Measurements from ENCODE around the gene ZNF804B. TPM values are rescaled to one million over a fixed set of nuclear protein-coding genes. Genes with fewer than 3 reads are reported as not detected.

Gene ZNF804B
- polyA plus RNA-seq, 3 donors = 0.20 to 0.40 (median 0.21) TPM

GRCh38 chr7:88806280-88807037 is 47.0 kb downstream of the ZNF804B start:
- no peak for DNase-seq (ENCODE audit: extremely low read depth in 1 of 11, low read depth in 9 of 11, low spot score in 4 of 11)

GRCh38 chr7:88818552-88818951 is 59.1 kb downstream of the ZNF804B start:
- no peak for DNase-seq (ENCODE audit: extremely low read depth in 1 of 11, low read depth in 9 of 11, low spot score in 4 of 11)

- no peak for DNase-seq (ENCODE audit: extremely low read depth in 1 of 11, low read depth in 9 of 11, low spot score in 4 of 11)
Observed at GRCh38 chr7:88826222-88826621, 66.7 kb downstream of the ZNF804B start.

DNA sequence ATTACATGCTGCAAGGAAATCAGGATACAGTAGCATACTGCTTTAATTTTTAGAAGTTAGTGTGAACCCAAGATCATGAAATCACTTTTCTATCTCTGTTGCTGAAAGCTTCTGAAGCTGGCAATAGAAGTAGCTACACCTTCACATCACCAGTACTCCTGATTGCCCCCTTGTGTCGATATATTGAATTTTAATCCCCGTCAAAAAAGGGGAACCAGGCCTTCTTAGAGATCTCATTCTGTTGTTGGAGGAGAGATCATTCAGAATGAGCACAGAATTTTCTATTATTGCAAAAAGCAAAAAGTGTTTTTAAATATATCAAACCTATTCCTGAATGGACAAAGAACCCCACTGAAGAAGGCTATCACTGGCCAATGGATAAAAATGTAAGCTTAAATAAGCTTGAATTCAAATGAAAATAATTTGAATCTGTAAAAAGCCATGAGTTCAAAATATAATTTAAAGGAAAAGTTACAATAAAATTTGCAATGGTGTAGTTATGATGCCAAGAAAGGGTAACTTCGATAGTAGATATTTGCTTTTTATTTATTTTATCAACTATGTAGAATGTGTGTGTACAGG is 75.7 kb downstream of the ZNF804B start:
- DNase-seq (ENCODE audit: extremely low read depth in 1 of 11, low read depth in 9 of 11, low spot score in 4 of 11) = peak; percentile 6 to 32 (median 17)

GRCh38 chr7:88842201-88842600 is 82.7 kb downstream of the ZNF804B start:
- no peak for DNase-seq (ENCODE audit: extremely low read depth in 1 of 11, low read depth in 9 of 11, low spot score in 4 of 11)

DNA sequence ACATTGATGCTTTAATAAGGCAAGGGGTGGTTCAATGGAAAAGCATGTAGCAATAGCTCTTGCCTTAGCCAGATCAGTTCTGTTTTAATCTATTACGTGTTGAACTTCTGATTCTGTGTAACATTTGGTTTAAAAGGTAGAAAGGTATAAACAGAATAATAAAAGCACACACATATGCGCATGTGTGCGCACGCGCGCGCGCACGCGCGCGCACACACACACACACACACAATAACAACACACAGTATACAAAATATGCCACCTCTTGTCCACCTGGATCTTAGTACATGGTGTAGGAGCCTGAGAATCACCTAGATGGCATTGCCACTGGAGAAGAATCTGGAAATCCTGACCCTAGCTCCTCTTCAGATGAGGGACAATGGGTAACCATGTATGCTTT is 85.6 kb downstream of the ZNF804B start:
- no peak for DNase-seq (ENCODE audit: extremely low read depth in 1 of 11, low read depth in 9 of 11, low spot score in 4 of 11)

GRCh38 chr7:88851220-88851619 is 91.7 kb downstream of the ZNF804B start:
- no peak for DNase-seq (ENCODE audit: extremely low read depth in 1 of 11, low read depth in 9 of 11, low spot score in 4 of 11)

GRCh38 chr7:88859288-88859687 is 99.8 kb downstream of the ZNF804B start:
- DNase-seq (ENCODE audit: extremely low read depth in 1 of 11, low read depth in 9 of 11, low spot score in 4 of 11) = no peak

- DNase-seq (ENCODE audit: extremely low read depth in 1 of 11, low read depth in 9 of 11, low spot score in 4 of 11) = no peak
Observed at GRCh38 chr7:88866265-88866863, 106.9 kb downstream of the ZNF804B start.

DNA sequence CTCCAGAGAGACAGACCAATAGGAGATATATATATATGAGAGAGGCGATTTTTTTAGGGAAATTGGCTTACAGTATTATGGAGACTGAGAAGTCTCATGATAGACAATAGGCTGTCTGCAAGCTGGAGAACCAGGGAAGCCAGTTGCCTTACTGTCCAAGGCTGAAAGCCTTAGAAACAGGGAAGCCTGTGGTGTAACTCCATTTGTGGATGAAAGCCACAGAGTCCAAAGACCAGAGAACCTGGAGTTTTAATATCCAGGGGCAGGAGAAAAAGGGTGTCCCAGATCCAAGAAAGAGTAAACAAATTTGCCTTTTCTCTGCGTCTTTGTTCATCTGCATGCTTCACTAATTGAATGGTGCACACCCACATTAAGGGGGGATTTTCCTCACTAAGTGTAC is 107.7 kb downstream of the ZNF804B start:
- no peak for DNase-seq (ENCODE audit: extremely low read depth in 1 of 11, low read depth in 9 of 11, low spot score in 4 of 11)

- no peak for DNase-seq (ENCODE audit: extremely low read depth in 1 of 11, low read depth in 9 of 11, low spot score in 4 of 11)
Observed at GRCh38 chr7:88868456-88868855, 109.0 kb downstream of the ZNF804B start.

DNA sequence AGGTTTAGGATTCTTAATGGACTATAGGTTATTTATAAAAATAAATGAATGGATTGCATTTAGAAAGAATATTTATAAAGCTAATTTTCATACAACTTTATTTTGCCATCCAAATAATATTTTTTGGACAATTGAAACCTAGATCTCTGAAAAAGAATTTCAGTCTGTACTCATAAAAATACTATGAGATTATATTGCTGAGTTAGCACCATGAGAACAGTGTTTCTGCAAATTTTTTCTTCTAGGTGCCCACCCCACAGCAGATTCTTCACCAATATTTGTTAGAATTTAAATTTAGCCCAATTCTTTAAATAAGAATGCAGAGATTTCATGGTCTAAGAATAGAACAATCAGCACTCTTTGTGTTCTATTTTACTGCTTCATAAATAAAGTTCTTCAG is 121.6 kb downstream of the ZNF804B start:
- no peak for DNase-seq (ENCODE audit: extremely low read depth in 1 of 11, low read depth in 9 of 11, low spot score in 4 of 11)

- no peak for DNase-seq (ENCODE audit: extremely low read depth in 1 of 11, low read depth in 9 of 11, low spot score in 4 of 11)
Observed at GRCh38 chr7:88885131-88885530, 125.6 kb downstream of the ZNF804B start.

DNA sequence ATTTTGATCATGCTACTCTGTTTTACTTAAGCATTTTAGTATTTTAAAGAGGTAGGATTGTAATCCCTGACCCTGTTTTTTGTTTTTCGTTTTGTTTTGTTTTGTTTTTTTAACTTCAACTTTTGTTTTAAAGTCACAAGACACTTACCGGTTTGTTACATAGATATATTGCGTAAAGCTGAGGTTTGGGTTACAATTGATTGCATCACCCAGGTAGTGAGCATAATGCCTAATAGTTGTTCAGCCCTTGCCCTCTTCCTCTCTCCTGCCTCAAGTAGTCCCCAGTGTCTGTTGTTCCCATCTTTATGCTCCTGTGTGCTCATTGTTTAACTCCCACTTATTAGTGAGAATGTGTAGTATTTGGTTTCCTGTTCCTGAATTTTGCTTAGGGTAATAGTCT is 129.2 kb downstream of the ZNF804B start:
- DNase-seq (ENCODE audit: extremely low read depth in 1 of 11, low read depth in 9 of 11, low spot score in 4 of 11) = no peak

DNA sequence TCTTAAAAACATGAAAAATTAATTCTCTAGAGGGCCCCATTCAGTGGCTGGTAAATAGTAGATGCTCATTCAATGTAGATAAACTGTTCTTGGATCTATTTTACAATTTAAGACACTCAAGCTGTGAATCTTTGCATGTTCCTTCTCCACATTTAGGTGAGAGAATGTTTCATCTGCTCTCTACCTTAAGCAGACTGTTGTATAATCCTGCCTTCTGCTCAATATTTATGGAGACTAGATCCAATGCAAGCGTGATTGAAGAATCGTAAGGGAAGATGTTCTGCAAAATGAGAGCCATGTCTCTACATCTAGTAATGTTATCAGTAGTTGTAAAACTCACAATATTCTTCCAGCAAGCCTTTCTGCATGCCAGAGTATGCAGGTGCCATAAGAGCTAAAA is 151.0 kb downstream of the ZNF804B start:
- no peak for DNase-seq (ENCODE audit: extremely low read depth in 1 of 11, low read depth in 9 of 11, low spot score in 4 of 11)

DNA sequence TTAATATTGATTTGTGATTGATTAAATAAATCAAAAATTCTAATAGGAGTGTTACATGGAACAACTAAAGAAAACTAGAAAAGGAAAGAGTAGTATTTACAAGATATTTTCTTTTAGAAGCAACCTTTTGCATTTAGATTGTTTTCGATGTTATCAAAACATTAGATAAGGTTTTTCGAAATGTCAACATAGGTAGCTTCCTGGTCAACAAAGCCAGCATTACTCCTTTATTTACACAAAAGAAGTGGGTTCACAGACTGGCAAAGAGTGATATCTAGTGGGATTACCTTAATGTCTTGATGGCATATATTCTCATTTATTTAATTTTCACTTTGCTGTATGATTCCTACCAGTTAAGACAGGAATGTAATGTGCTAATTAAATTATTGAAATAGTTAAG is 153.4 kb downstream of the ZNF804B start:
- DNase-seq (ENCODE audit: extremely low read depth in 1 of 11, low read depth in 9 of 11, low spot score in 4 of 11) = no peak

DNA sequence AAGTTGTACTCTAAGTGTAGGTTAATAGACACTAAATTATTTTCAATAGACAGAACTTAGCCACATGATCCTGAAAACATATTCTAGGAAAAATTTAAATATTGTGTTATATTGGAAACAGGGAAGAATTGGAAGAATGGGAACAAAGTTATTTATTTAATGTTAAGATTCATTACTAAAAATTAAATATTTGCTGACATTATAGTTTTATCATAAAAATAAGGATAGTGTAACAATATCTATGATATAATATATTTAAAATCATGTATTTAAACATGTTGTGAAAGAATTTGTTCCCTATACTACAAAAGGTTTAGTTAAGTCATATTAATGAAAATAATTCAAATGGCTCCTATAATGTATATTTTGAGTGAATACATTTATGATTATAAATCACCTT is 156.1 kb downstream of the ZNF804B start:
- DNase-seq (ENCODE audit: extremely low read depth in 1 of 11, low read depth in 9 of 11, low spot score in 4 of 11) = no peak

GRCh38 chr7:88919478-88920131 is 160.1 kb downstream of the ZNF804B start:
- no peak for DNase-seq (ENCODE audit: extremely low read depth in 1 of 11, low read depth in 9 of 11, low spot score in 4 of 11)

GRCh38 chr7:88922944-88923343 is 163.4 kb downstream of the ZNF804B start:
- DNase-seq (ENCODE audit: extremely low read depth in 1 of 11, low read depth in 9 of 11, low spot score in 4 of 11) = no peak

DNA sequence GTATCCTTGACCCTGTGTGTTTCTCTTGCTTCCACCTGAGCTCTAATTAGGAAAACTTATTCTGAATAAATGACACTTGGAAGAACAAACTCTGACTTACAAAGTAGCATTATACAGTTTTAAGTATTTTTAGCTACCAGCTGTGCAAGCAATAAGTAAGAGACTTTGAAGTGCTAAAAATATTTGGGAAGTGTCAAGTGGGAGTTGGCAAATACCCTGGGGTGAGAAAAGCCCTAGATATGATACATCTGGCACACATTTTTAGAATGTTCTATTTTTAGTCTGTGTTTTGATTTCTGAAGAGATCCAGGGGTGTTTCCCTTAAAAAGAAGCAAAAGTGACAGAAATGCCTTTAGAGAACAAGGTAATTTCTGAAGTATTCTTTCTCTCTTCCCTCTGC is 168.8 kb downstream of the ZNF804B start:
- no peak for DNase-seq (ENCODE audit: extremely low read depth in 1 of 11, low read depth in 9 of 11, low spot score in 4 of 11)

Data from renal cortex interstitium (tissue), 11 donors.